Hippocampal formation (tissue), 2 donors: ENCODE data around the gene AP1M2.
"Not testable (repeated sequence)": the region's sequence is repeated elsewhere in the genome, so short reads cannot be mapped to it uniquely, and the experiment has no call there.

ENCODE experiments used
- DNase-seq, 2 donors: peaks; one replicate each; lab custom pipeline; 2025; lab: John Stamatoyannopoulos, UW

Gene AP1M2

GRCh38 chr19:10601999-10602329, 14.9 kb upstream of the AP1M2 start:
- no peak for DNase-seq

GRCh38 chr19:10600149-10600548, 13.0 kb upstream of the AP1M2 start:
- DNase-seq, result no peak

GRCh38 chr19:10593820-10594637, 6.9 kb upstream of the AP1M2 start:
- DNase-seq, result peak; percentile 41 to 51

- no peak for DNase-seq
Measured at GRCh38 chr19:10593148-10593547, 6.0 kb upstream of the AP1M2 start.

GRCh38 chr19:10587839-10588150, 683 bp upstream of the AP1M2 start:
- no peak for DNase-seq

GRCh38 chr19:10586396-10586795, 716 bp downstream of the AP1M2 start:
- no peak for DNase-seq

GRCh38 chr19:10583036-10583776, 3.9 kb downstream of the AP1M2 start:
- no peak for DNase-seq

GRCh38 chr19:10582091-10582490, 5.0 kb downstream of the AP1M2 start:
- no peak for DNase-seq

- DNase-seq, result peak; percentile 70 to 88
Measured at GRCh38 chr19:10580979-10581631, 6.0 kb downstream of the AP1M2 start.

GRCh38 chr19:10577951-10578350, 9.2 kb downstream of the AP1M2 start:
- DNase-seq, result no peak

- no peak for DNase-seq
Measured at GRCh38 chr19:10575011-10575716, 11.9 kb downstream of the AP1M2 start.

- DNase-seq, result no peak
Measured at GRCh38 chr19:10574462-10574861, 12.7 kb downstream of the AP1M2 start.

GRCh38 chr19:10573793-10574192, 13.3 kb downstream of the AP1M2 start:
- not testable (repeated sequence) for DNase-seq

- peak; percentile 99 for DNase-seq
Measured at GRCh38 chr19:10568826-10569651, 18.1 kb downstream of the AP1M2 start, which contains the start of gene CDKN2D. TSS of gene CDKN2D (minus strand) at chr19:10568979. CDS start at chr19:10568653, 326 bp downstream.

- no peak for DNase-seq
Measured at GRCh38 chr19:10568062-10568825, 18.9 kb downstream of the AP1M2 start.

GRCh38 chr19:10567656-10568055, 19.5 kb downstream of the AP1M2 start:
- DNase-seq, result no peak

- no peak for DNase-seq
Measured at GRCh38 chr19:10566658-10567410, 20.3 kb downstream of the AP1M2 start.

GRCh38 chr19:10566408-10566657, 20.8 kb downstream of the AP1M2 start:
- DNase-seq, result no peak

- peak; percentile 96 to 98 for DNase-seq
Measured at GRCh38 chr19:10565567-10566407, 21.3 kb downstream of the AP1M2 start, which contains the start of gene KRI1. TSS of gene KRI1 (minus strand) at chr19:10566010. CDS start at chr19:10565999, 11 bp downstream.
